Fibroblast of pulmonary artery (primary cell): ENCODE measurements around the gene ZNF830.

Experiments
- DNase-seq: peaks from one replicate; pipeline ENCODE4 v3.0.0-alpha.2; 2010; ENCODE audit warnings: low read depth
- H3K4me3 ChIP-seq: replicated peaks from 2 replicates; pipeline ENCODE4 v1.5.1; 2011; ENCODE audit warnings: low read depth, mild to moderate bottlenecking, control low read depth, low read length, moderate library complexity
- CTCF ChIP-seq: IDR thresholded peaks from 2 replicates; pipeline ENCODE4 v1.5.1; 2011; ENCODE audit warnings: mild to moderate bottlenecking, control low read depth, low read length, inconsistent platforms; ENCODE audit errors: missing control alignments

The ZNF830 gene

GRCh38 chr17:35001549-35001948, 40.2 kb downstream of the ZNF830 start:
- H3K4me3 ChIP-seq = no peak overlapping the region
- DNase-seq = peak; percentile 21
- no peak for TF ChIP-seq CTCF

- peak; percentile 38 for DNase-seq
- TF ChIP-seq CTCF = no peak
- no peak overlapping the region for H3K4me3 ChIP-seq
Measured at GRCh38 chr17:35002876-35003551, 41.7 kb downstream of the ZNF830 start.

GRCh38 chr17:35003778-35004177, 42.4 kb downstream of the ZNF830 start:
- no peak for DNase-seq
- TF ChIP-seq CTCF = no peak
- H3K4me3 ChIP-seq = no peak overlapping the region

- H3K4me3 ChIP-seq = no peak overlapping the region
- no peak for DNase-seq
- no peak for TF ChIP-seq CTCF
Measured at GRCh38 chr17:35006345-35006744, 45.0 kb downstream of the ZNF830 start.

- no peak for TF ChIP-seq CTCF
- H3K4me3 ChIP-seq = no peak overlapping the region
- no peak for DNase-seq
Measured at GRCh38 chr17:35006961-35007360, 45.6 kb downstream of the ZNF830 start.

GRCh38 chr17:35010093-35010492, 48.8 kb downstream of the ZNF830 start:
- DNase-seq = no peak
- no peak for TF ChIP-seq CTCF
- no peak overlapping the region for H3K4me3 ChIP-seq

- H3K4me3 ChIP-seq = no peak overlapping the region
- DNase-seq = no peak
- TF ChIP-seq CTCF = no peak
Measured at GRCh38 chr17:35011671-35012216, 50.4 kb downstream of the ZNF830 start.
